NCI-H1105 treated with DMSO at 0.1 percent for 48 hours (cell line): ENCODE measurements around the gene CTDP1.

Source experiments
- DNase-seq: peaks from one replicate; lab custom pipeline; 2025; lab: John Stamatoyannopoulos, UW

The CTDP1 gene

DNA sequence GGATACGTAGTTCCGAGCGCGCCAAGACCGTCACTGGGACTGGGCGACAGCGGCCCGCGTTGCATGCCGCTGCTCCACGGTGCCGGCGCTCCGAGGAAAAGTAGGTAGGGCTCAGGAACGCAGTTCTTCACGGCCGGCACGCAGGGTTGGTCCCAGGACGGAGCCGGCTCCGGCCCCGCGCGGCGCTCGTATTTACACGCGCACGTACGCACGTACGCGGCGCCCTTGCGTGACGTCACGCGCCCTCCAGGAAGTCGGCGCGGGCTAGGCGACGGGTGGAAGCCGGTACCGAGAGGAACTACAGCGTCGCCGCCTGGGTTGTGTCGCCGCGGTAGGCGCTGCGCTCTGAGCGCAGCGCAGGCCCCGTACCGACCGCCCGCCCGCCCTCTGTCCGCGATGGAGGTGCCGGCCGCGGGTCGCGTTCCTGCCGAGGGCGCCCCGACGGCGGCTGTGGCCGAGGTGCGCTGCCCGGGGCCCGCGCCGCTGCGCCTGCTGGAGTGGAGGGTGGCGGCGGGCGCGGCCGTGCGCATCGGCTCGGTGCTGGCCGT, at the start of gene CTDP1:
CTDP1 (plus strand) TSS at position 252 of the 548 bp plus-strand sequence; CDS start at position 397, 145 bp downstream.
- DNase-seq = peak; percentile 87

DNA sequence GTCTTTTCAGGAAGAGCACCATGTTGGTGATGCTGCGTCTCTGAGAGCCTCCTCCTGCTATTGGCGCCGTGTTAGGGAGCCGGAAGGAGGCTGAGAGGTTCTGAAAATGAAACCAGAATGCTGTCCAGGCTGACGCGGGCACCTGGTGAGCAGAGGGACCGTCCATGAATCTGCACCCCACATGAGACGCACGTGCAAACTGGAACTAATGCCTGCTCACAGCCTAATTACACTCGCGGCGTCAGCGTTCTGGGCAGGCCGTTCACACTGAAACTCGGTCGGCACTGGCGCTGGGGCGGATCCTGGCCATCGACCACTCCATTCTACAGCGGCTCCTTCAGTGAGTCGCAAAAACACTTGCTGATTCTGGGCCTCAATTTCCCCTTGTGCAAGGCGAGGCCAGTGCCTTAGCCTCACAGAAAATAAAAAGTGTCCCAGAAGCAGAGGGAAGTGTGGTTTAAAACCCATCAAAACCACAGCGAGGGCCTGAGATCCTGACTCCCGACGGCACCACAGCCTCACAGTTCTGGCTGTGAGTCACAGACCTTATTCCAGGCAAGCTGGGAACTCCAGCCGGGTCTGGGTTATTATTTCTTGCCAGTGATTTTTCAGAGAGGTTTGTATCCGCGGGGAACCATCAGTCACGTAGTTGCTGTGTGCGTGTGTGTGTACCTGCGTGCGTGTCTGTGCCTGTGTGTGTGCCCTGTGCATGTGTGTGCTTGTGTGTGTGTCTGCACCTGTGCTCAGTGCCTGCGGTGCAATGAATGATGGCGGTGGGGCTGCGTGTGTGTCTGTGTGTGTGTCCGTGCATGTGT, 49.1 kb upstream of the CTDP1 start:
- DNase-seq = no peak

- no peak for DNase-seq
Measured at GRCh38 chr18:79631096-79631507, 48.5 kb upstream of the CTDP1 start.

- DNase-seq = no peak
Measured at GRCh38 chr18:79631761-79632446, 47.7 kb upstream of the CTDP1 start.

GRCh38 chr18:79632765-79633164, 46.8 kb upstream of the CTDP1 start:
- no peak for DNase-seq

DNA sequence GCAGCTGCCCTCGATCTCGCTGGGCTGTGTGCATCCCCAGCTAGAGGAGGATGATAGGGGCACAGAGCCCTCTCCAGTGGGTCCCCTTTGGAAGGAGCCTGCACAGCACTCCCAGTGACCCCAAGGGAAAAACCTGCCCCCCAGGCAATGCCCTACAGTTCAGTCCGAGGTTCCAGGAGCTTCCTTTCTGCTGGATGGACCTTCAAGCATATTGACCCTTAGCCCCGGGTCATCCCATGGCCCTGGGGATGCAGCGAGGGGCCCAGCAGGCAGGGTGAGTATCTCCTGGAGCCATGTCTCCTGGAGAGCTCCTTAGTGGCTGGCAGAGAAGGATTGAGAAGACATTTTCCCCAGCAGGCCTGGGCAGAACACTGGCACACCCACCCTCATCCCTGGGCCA, 45.4 kb upstream of the CTDP1 start:
- DNase-seq = no peak

- DNase-seq = no peak
Measured at GRCh38 chr18:79634593-79635426, 44.8 kb upstream of the CTDP1 start.

DNA sequence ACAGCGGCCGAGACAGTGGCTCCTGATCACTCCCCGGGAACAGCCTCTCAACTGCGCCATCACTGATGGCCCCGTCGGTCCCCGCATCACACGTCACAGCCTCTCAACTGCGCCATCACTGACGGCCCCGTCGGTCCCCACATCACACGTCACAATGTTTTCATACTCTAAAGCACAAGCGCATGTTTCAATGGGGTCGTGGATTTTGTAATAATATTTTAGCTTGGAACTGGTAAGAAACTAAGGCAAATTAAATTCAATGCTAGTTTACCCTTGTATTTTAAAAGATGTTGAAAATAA, 44.2 kb upstream of the CTDP1 start:
- DNase-seq = no peak

GRCh38 chr18:79637181-79637920, 42.3 kb upstream of the CTDP1 start:
- DNase-seq = no peak

DNA sequence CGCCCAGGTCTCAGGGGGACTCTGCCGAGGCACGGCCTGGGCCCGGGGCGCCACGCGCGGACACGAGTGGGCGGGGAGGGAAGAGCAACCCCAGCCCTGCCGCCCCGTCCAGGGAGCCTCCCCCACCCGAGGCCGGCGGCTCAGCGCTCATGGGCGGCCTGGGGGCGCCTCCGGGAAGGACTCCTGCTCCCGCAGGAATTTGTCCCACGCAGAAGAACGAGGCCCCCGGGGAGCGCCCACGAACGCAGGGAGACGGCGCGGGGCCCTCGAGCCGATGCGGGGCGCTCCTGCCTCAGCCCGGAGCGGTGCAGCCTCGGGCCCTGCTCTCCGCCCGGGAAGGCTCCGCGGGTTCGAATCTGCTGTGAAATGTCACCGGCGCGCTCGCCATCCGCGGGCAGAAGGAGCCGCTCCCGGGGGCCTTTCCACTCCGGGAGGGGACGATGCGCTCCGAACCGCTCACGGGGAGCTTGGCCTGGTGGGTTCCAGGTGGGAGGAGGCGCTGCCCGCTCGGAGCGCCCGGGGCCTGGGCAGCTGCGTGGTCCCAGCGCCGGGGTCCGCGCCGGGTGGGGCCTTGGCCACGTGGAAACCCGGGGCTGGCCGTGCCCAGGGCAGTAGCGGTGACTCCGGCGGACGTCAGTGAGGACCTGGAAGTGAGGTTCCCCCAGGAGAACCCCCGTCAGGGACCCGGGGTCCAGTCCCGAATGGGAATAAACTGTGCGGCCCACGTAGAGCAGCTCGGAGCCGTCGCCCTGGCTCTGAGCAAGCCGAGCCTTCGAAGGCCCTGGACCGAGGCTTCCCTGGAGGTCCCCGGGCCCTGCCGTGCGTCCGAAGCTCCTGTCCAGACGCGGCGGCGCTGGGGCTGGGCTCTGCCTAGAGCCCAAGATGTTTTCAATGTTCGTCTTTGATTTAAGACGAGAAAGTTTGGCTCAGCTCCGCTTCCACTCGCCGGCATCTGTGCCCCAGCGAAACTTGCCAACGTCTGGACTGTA, 41.4 kb upstream of the CTDP1 start:
- no peak for DNase-seq

DNA sequence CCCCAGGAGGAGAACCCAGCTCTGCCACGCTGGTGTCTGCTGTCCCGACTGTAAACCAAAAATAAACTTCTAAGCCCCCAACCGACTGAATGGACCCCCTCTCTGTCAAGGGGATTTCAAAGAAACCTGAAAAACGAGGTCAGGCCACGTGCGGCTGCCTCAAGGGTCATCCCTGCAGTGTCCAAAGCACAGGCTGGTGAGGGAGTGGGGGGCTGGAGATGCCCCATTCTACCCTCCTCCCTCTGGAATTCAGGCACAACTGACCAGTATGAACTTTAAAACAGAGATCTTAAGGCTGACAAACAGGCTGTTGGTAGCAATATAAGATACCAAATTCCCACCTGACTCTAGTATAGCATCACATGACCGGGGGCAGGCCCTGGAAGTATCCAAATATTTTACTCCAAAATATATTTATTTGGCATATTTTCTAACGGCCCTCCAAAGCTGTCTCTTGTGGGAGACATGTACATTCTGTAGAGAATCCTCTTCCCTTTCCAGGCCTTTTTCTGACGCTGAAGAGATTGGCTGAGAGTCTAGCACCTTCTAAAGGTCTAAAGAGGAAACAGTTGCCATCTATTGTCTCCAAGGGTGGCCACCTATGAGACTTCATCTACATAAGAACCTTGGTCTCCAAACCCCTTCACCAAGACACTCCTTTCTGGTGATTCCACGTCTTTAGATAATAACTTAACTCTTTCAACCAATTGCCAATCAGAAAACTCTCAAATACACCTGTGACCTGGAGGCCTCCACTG, 40.4 kb upstream of the CTDP1 start:
- DNase-seq = no peak

- DNase-seq = no peak
Measured at GRCh38 chr18:79640064-79640672, 39.4 kb upstream of the CTDP1 start.

DNA sequence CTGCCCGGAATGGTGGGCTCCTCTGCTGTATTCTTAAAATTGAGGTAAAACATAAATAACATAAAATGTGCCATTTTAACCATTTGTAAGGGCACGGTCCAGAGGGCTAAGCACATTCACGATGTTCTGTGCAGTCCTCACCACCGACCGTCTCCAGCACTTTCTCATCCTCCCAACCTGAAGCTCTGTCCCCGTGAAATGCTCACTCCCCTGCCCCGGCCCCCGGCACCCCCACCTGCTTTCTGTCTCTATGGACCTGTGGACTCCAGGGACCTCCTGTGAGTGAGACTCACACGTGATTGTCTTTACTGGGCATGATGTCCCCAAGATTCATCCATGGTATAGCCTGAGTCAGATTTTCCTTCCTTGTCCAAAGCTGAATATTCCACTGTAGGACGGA, 38.7 kb upstream of the CTDP1 start:
- DNase-seq = no peak

DNA sequence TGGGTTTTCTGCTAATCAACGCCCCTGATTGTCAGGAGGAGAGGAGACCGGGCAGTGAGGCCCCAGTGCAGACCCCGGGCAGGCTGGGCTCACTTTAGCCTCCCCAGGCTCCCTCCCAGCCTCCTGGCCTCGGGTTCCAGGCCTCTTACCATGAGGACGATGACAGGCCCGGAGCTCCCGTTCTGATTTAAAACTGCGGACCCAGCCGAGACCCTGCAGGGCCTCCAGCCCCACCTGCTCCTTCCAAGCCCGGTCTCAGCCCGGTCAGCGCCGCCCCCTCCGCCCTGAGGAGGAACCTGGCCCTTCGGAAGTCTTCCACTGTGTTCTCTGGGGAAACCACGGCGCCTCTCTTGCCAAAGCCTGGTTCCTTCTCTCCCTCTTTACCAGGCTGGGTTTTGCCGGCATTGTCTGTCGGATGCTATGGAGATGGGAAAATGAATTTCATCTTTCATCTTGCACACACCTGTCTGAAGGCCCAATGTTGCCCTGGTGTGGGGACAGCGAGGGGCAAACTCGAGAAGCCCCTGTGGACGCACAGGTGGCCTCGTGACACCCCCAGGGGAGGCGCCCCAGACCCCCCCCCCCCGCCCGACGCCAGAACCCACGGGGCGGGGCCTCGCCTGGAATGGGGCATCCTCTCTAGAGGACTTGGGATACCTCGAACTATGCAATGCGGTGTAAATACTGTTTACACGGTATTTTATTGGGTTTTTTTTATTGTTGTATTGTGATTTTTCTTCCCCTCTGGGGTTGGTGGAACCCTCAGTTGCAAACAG, 37.7 kb upstream of the CTDP1 start:
- no peak for DNase-seq

- no peak for DNase-seq
Measured at GRCh38 chr18:79642626-79643025, 37.0 kb upstream of the CTDP1 start.

- no peak for DNase-seq
Measured at GRCh38 chr18:79643054-79643984, 36.3 kb upstream of the CTDP1 start.

DNA sequence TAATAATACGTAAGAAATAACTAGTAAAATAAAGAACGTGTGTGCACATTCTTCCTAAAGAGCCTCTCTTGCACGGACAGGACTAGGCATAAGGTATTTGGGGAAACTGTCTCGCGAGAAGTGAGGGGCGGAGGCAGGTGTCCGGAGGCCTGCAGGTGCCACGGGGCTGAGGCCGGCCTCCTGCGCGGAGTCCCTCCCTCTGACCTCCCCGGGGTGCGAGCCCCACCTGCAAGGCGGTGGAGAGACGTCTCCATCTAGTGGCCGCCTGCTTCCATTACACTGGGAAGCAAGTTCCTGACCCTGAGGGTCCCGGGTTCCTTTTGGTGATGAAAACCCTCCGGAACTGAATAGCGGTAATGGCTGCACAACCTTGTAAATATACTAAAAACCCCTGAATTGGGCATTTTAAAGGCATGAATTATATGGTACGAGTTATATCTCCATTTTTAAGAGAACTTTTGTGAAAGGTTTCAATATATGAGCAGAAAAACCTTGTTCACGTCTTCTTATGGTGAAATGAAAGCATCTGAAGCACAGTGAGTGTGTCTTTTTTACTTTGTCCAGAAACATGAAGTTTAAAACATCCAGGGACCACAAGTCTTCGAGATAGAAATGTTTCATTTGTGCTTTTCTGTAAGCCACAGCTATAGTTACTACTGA, 35.5 kb upstream of the CTDP1 start:
- peak; percentile 60 for DNase-seq
